Neutrophil (primary cell): ENCODE data around the gene ACTL6A.

Source experiments
- H3K27ac ChIP-seq: fragments of 200-600 bp; sonication (generic); 2 replicates; pipeline ENCODE4 v1.5.1; 2016; ENCODE audit warnings: mild to moderate bottlenecking, moderate library complexity
- H3K27me3 ChIP-seq: fragments of 200-600 bp; sonication (generic); 2 replicates; pipeline ENCODE4 v1.6.0; 2016; ENCODE audit warnings: mild to moderate bottlenecking
- H3K36me3 ChIP-seq: fragments of 200-600 bp; sonication (generic); 2 replicates; pipeline ENCODE4 v1.5.1; 2017
- H3K4me1 ChIP-seq, 2 experiments: fragments of 200-600 bp in 1 of 2; sonication (generic) in 1 of 2; 1 replicate in 1 of 2; 2 replicates in 1 of 2; pipeline versions ENCODE4 v1.5.1 to v1.6.1; 2013 to 2016; ENCODE audit warnings: low read depth in 1 of 2, low read length in 1 of 2, mild to moderate bottlenecking in 1 of 2, moderate library complexity in 1 of 2; ENCODE audit not compliant: control insufficient read depth in 1 of 2, insufficient read depth in 1 of 2
- H3K4me3 ChIP-seq, 2 experiments: fragments of 200-600 bp in 1 of 2; sonication (generic) in 1 of 2; 1 replicate in 1 of 2; 2 replicates in 1 of 2; pipeline ENCODE4 v1.5.1; 2013 to 2016; ENCODE audit warnings: low read depth in 1 of 2, low read length in 1 of 2, mild to moderate bottlenecking in 1 of 2, moderate library complexity in 1 of 2
- H3K9me3 ChIP-seq: fragments of 200-600 bp; sonication (generic); 2 replicates; pipeline ENCODE4 v1.5.1; 2016
- TF ChIP-seq, protein P1 (sequence below): fragments of 200-600 bp; sonication (generic); IDR thresholded peaks from 2 replicates; pipeline ENCODE4 v1.5.1; 2016; ENCODE audit warnings: antibody characterized with exemption

The ACTL6A gene

DNA sequence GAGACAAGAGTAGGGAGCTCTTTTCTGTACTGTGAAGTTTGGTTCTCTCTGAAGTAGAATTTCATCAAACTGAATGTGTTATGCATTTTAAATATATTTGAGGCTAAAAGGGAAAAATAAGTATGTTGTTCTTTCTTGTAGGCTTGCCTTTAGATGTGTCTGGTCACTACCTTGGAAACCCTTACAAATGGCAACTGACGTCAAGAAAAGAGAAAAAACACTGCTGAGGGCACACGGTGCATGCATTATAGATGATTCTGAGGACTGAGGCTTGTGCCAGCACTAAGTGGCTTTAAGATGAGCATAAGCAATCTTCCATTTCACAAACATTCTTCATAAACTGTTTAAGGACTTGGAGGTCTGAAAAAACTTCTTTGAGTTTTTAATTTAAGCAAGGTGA is 31.1 kb upstream of the ACTL6A start:
- no peaks in the 10 kb centered on the region for H3K9me3 ChIP-seq
- H3K4me1 ChIP-seq = peaks cover 0 to 5% of the 10 kb centered on the region in 2 experiments
- TF ChIP-seq, protein P1, sequence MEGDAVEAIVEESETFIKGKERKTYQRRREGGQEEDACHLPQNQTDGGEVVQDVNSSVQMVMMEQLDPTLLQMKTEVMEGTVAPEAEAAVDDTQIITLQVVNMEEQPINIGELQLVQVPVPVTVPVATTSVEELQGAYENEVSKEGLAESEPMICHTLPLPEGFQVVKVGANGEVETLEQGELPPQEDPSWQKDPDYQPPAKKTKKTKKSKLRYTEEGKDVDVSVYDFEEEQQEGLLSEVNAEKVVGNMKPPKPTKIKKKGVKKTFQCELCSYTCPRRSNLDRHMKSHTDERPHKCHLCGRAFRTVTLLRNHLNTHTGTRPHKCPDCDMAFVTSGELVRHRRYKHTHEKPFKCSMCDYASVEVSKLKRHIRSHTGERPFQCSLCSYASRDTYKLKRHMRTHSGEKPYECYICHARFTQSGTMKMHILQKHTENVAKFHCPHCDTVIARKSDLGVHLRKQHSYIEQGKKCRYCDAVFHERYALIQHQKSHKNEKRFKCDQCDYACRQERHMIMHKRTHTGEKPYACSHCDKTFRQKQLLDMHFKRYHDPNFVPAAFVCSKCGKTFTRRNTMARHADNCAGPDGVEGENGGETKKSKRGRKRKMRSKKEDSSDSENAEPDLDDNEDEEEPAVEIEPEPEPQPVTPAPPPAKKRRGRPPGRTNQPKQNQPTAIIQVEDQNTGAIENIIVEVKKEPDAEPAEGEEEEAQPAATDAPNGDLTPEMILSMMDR = no peak
- H3K4me3 ChIP-seq = no peak overlapping the region
- H3K27me3 ChIP-seq = no peaks in the 10 kb centered on the region
- H3K27ac ChIP-seq = no peak overlapping the region
- H3K36me3 ChIP-seq = no peaks in the 10 kb centered on the region

DNA sequence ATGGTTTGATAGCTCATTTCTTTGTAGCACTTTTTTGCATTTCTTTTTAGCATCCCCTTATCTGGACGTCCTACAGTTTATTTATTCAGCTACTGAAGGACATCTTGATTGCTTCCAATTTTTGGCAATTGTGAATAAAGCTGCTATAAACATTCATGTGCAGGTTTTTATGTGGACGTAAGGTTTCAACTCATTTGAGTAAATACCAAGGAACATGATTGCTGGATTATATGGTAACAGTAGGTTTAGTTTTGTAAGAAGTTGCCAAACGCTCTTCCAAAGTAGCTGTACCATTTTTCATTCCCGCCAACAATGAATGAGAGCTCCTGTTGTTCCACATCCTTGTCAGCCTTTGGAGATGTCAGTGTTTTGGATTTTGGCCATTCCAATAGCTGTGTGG is 29.5 kb upstream of the ACTL6A start:
- TF ChIP-seq, protein P1 = no peak
- H3K4me3 ChIP-seq = no peak overlapping the region
- H3K9me3 ChIP-seq = no peaks in the 10 kb centered on the region
- no peaks in the 10 kb centered on the region for H3K27me3 ChIP-seq
- H3K36me3 ChIP-seq = no peaks in the 10 kb centered on the region
- H3K4me1 ChIP-seq = no peaks in the 10 kb centered on the region
- no peak overlapping the region for H3K27ac ChIP-seq

DNA sequence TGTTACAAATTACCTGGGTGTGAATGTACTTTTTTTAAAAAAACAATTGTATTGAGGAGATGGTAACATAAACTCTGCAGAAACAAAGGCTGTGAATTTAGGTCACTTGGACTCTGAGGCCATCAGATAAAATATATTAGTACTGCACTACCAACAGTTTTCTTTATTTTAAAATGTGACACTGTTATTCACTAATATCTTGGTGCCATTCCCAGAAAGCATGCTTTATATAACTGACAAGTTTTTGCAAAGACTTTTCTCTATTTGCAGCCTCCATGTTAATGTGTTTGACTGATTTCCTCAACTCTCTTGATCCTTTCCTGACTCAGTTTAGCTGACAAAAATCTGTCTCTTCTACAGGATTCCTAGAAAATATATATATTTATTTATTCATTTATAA is 26.5 kb upstream of the ACTL6A start:
- H3K27me3 ChIP-seq = no peaks in the 10 kb centered on the region
- no peaks in the 10 kb centered on the region for H3K36me3 ChIP-seq
- H3K9me3 ChIP-seq = no peaks in the 10 kb centered on the region
- no peaks in the 10 kb centered on the region for H3K4me1 ChIP-seq
- TF ChIP-seq, protein P1 = no peak
- no peak overlapping the region for H3K4me3 ChIP-seq
- no peak overlapping the region for H3K27ac ChIP-seq

DNA sequence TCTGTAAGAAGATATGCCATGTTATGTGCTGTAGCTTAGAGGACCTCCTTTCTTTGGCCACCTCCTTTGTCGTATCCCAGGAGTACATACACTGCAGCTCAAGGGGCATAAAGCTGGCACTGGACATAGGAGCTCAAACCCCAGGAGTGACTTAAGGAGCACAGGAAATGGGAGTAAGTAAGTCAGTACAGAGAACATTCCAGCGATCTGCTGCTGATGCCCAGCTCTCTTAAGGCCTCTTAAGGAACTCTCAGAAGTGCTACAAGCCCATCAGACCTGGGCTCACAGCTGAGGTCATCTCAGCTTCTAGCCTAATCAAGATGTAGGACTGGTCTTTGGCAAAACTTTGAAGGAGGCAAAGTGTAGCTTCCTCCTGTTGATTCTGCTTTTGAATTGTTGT is 21.6 kb upstream of the ACTL6A start:
- H3K27ac ChIP-seq = no peak overlapping the region
- no peaks in the 10 kb centered on the region for H3K27me3 ChIP-seq
- H3K4me1 ChIP-seq = no peaks in the 10 kb centered on the region
- no peaks in the 10 kb centered on the region for H3K9me3 ChIP-seq
- no peaks in the 10 kb centered on the region for H3K36me3 ChIP-seq
- TF ChIP-seq, protein P1 = no peak
- H3K4me3 ChIP-seq = no peak overlapping the region

DNA sequence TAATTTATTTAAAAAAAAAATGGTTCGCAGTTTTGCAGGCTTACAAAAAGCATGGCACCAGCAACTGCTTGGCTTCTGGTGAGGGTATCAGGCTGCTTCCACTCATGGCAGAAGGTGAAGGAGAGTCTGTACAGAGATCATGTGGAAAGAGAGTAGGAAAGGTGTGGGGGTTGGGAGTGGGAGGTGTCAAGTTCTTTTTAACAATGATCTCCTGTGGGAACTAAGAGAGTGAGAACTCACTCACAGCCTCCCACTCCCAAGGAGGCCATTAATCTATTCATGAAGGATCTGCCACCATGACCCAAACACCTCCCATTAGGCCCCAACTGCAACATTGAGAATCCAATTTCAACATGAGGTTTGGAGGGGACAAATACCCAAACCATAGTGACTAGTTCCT is 21.1 kb upstream of the ACTL6A start:
- no peaks in the 10 kb centered on the region for H3K9me3 ChIP-seq
- TF ChIP-seq, protein P1 = no peak
- H3K36me3 ChIP-seq = no peaks in the 10 kb centered on the region
- H3K27me3 ChIP-seq = no peaks in the 10 kb centered on the region
- H3K4me3 ChIP-seq = no peak overlapping the region
- H3K4me1 ChIP-seq = no peaks in the 10 kb centered on the region
- no peak overlapping the region for H3K27ac ChIP-seq

DNA sequence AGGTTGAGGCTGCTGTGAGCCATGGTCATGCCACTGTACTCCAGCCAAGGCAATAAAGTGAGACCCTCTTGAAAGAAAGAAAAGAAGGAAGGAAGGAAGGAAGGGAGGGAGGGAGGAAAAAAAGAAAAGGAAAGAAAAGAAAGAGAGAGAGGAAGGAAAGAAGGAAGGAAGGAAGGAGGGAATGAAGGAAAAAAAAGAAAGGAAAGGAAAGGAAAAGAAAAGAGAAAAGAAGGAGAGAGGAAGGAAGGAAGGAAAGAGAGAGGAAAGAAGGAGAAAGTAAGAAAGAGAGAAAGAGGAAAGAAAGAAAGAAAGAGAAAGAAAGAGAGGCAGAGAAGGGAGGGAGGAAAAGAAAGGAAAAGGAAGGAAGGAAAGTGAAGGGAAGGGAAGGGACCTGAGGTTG is 20.4 kb upstream of the ACTL6A start:
- H3K27ac ChIP-seq = no peak overlapping the region
- H3K36me3 ChIP-seq = no peaks in the 10 kb centered on the region
- no peaks in the 10 kb centered on the region for H3K4me1 ChIP-seq
- H3K9me3 ChIP-seq = no peaks in the 10 kb centered on the region
- H3K4me3 ChIP-seq = no peak overlapping the region
- H3K27me3 ChIP-seq = no peaks in the 10 kb centered on the region
- TF ChIP-seq, protein P1 = no peak
